ENCODE data around the gene DPP10.
"Not testable (repeated sequence)": the region's sequence is repeated elsewhere in the genome, so short reads cannot be mapped to it uniquely, and the experiment has no call there.

DPP10 gene

GRCh38 chr2:114517580-114517979 is 75.1 kb downstream of the DPP10 start:
- no peak for DNase-seq

GRCh38 chr2:114518738-114519137 is 76.3 kb downstream of the DPP10 start:
- DNase-seq: no peak

GRCh38 chr2:114522612-114523011 is 80.2 kb downstream of the DPP10 start:
- not testable (repeated sequence) for DNase-seq

GRCh38 chr2:114525955-114526354 is 83.5 kb downstream of the DPP10 start:
- no peak for DNase-seq

GRCh38 chr2:114526841-114527240 is 84.4 kb downstream of the DPP10 start:
- DNase-seq: no peak

GRCh38 chr2:114527330-114527983 is 85.0 kb downstream of the DPP10 start:
- DNase-seq: no peak

GRCh38 chr2:114534116-114535084 is 92.0 kb downstream of the DPP10 start:
- no peak for DNase-seq

- no peak for DNase-seq
These were observed 95.3 kb downstream of the DPP10 start for GRCh38 chr2:114537777-114538176.

- no peak for DNase-seq
These were observed 100.3 kb downstream of the DPP10 start for GRCh38 chr2:114542695-114543094.

GRCh38 chr2:114543236-114543766 is 100.9 kb downstream of the DPP10 start:
- DNase-seq: no peak

GRCh38 chr2:114545052-114545451 is 102.6 kb downstream of the DPP10 start:
- DNase-seq: no peak

GRCh38 chr2:114546531-114546930 is 104.1 kb downstream of the DPP10 start:
- DNase-seq: no peak

GRCh38 chr2:114548151-114548550 is 105.7 kb downstream of the DPP10 start:
- no peak for DNase-seq

- DNase-seq: no peak
These were observed 107.9 kb downstream of the DPP10 start for GRCh38 chr2:114550364-114550763.

GRCh38 chr2:114550895-114551793 is 108.7 kb downstream of the DPP10 start:
- peak; percentile 21 for DNase-seq

- no peak for DNase-seq
These were observed 110.6 kb downstream of the DPP10 start for GRCh38 chr2:114553027-114553426.

- no peak for DNase-seq
These were observed 126.7 kb downstream of the DPP10 start for GRCh38 chr2:114569166-114569565.

- DNase-seq: no peak
These were observed 135.2 kb downstream of the DPP10 start for GRCh38 chr2:114577657-114578056.

- no peak for DNase-seq
These were observed 137.1 kb downstream of the DPP10 start for GRCh38 chr2:114579542-114579941.

- no peak for DNase-seq
These were observed 138.2 kb downstream of the DPP10 start for GRCh38 chr2:114580691-114581090.

- no peak for DNase-seq
These were observed 155.9 kb downstream of the DPP10 start for GRCh38 chr2:114598329-114598728.

GRCh38 chr2:114609203-114609602 is 166.8 kb downstream of the DPP10 start:
- DNase-seq: no peak

GRCh38 chr2:114609801-114610200 is 167.4 kb downstream of the DPP10 start:
- DNase-seq: no peak
